Measurements from ENCODE around the gene ZNF343.
"Not testable (repeated sequence)": the region's sequence is repeated elsewhere in the genome, so short reads cannot be mapped to it uniquely, and the experiment has no call there.

- not testable (repeated sequence) for TF ChIP-seq CTCF (IDR thresholded peaks at IDR 0.05; ENCODE audit: poor library complexity, severe bottlenecking); POLR2AphosphoS5 (IDR thresholded peaks at IDR 0.05); EZH2 (IDR thresholded peaks at IDR 0.05; ENCODE audit: borderline replicate concordance, insufficient read depth, low read length, poor library complexity, severe bottlenecking); MXI1 (conservative IDR thresholded peaks at IDR 0.05; ENCODE audit: poor library complexity, severe bottlenecking); TAF1 (IDR thresholded peaks at IDR 0.05; ENCODE audit: low read depth); EP300 (conservative IDR thresholded peaks at IDR 0.05; ENCODE audit: poor library complexity, severe bottlenecking); SMC3 (conservative IDR thresholded peaks at IDR 0.05; ENCODE audit: poor library complexity); REST (IDR thresholded peaks at IDR 0.05; ENCODE audit: borderline replicate concordance); RAD21 (conservative IDR thresholded peaks at IDR 0.05)
These were observed 17.5 kb upstream of the ZNF343 start for GRCh38 chr20:2526218-2526583.
